ENCODE data around the gene TUBB6.

The TUBB6 gene

GRCh38 chr18:12342661-12343060 lies 34.6 kb downstream of the TUBB6 start:
- no peak for DNase-seq

GRCh38 chr18:12345491-12346239 lies 37.6 kb downstream of the TUBB6 start:
- no peak for DNase-seq

- DNase-seq: no peak
Measured at GRCh38 chr18:12346240-12346565, 38.2 kb downstream of the TUBB6 start.

- no peak for DNase-seq
Measured at GRCh38 chr18:12347895-12348294, 39.9 kb downstream of the TUBB6 start.

GRCh38 chr18:12352188-12352587 lies 44.1 kb downstream of the TUBB6 start:
- no peak for DNase-seq

GRCh38 chr18:12359515-12359927 lies 51.5 kb downstream of the TUBB6 start:
- DNase-seq: no peak

GRCh38 chr18:12361770-12362378 lies 53.8 kb downstream of the TUBB6 start:
- no peak for DNase-seq

GRCh38 chr18:12362473-12363174 lies 54.6 kb downstream of the TUBB6 start:
- DNase-seq: no peak

- DNase-seq: no peak
Measured at GRCh38 chr18:12366379-12366778, 58.3 kb downstream of the TUBB6 start.

GRCh38 chr18:12366784-12367183 lies 58.7 kb downstream of the TUBB6 start:
- no peak for DNase-seq

- no peak for DNase-seq
Measured at GRCh38 chr18:12369211-12369610, 61.2 kb downstream of the TUBB6 start.

- DNase-seq: no peak
Measured at GRCh38 chr18:12371590-12371989, 63.5 kb downstream of the TUBB6 start.

- DNase-seq: no peak
Measured at GRCh38 chr18:12372406-12372805, 64.4 kb downstream of the TUBB6 start.

GRCh38 chr18:12373116-12373770 lies 65.2 kb downstream of the TUBB6 start:
- DNase-seq: no peak

GRCh38 chr18:12373771-12374116 lies 65.7 kb downstream of the TUBB6 start:
- DNase-seq: no peak

- DNase-seq: no peak
Measured at GRCh38 chr18:12374401-12374800, 66.4 kb downstream of the TUBB6 start.

All from GOT3 (cell line).